Measurements from ENCODE around the gene PCIF1. TPM values are rescaled to one million over a fixed set of nuclear protein-coding genes. Genes with fewer than 3 reads are reported as not detected.

PCIF1 gene
- total RNA-seq, 1 donor = 9.1 TPM

DNA sequence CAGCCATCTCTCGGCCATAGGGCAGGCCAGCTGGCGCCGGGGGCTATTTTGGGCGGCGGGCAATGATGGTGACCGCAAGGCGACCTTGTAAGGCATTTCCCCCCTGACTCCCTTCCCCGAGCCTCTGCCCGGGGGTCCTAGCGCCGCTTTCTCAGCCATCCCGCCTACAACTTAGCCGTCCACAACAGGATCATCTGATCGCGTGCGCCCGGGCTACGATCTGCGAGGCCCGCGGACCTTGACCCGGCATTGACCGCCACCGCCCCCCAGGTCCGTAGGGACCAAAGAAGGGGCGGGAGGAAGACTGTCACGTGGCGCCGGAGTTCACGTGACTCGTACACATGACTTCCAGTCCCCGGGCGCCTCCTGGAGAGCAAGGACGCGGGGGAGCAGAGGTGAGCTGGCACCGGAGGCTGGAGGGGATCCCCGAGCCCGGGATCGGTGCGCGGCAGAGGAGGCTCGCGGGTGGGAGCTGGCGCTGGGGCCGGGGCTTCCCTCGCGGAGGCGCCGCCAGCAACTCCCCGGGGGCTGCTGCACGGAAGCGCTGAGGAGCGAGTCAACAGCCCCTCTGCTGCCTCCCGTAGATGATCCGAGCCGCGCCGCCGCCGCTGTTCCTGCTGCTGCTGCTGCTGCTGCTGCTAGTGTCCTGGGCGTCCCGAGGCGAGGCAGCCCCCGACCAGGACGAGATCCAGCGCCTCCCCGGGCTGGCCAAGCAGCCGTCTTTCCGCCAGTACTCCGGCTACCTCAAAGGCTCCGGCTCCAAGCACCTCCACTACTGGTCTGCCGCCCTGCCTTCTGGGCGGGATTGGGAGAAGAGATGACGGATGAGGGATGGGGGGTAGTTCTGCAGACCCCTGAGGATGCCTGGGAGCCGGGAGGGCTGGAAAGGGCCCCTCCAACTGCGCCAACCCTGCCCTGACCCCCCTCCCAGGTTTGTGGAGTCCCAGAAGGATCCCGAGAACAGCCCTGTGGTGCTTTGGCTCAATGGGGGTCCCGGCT, 43.2 kb upstream of the PCIF1 start, which contains the start of the genes CTSA and NEURL2:
TSS of gene CTSA (plus strand) at position 351 of the 999 bp plus-strand sequence. CDS start at position 585, 234 bp downstream.
TSS of gene NEURL2 (minus strand) at position 224 of the 999 bp plus-strand sequence. CDS start at position 7, 217 bp downstream.
- TF ChIP-seq, protein P1, sequence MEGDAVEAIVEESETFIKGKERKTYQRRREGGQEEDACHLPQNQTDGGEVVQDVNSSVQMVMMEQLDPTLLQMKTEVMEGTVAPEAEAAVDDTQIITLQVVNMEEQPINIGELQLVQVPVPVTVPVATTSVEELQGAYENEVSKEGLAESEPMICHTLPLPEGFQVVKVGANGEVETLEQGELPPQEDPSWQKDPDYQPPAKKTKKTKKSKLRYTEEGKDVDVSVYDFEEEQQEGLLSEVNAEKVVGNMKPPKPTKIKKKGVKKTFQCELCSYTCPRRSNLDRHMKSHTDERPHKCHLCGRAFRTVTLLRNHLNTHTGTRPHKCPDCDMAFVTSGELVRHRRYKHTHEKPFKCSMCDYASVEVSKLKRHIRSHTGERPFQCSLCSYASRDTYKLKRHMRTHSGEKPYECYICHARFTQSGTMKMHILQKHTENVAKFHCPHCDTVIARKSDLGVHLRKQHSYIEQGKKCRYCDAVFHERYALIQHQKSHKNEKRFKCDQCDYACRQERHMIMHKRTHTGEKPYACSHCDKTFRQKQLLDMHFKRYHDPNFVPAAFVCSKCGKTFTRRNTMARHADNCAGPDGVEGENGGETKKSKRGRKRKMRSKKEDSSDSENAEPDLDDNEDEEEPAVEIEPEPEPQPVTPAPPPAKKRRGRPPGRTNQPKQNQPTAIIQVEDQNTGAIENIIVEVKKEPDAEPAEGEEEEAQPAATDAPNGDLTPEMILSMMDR (IDR thresholded peaks at IDR 0.05; ENCODE audit: insufficient read depth, low read depth, low read length) = no peak
- DNase-seq (ENCODE audit: low read depth) = peak; percentile 90
- peak within 1 kb of the TSS; percentile 82 for H3K4me3 ChIP-seq (ENCODE audit: low read depth, low read length)

DNA sequence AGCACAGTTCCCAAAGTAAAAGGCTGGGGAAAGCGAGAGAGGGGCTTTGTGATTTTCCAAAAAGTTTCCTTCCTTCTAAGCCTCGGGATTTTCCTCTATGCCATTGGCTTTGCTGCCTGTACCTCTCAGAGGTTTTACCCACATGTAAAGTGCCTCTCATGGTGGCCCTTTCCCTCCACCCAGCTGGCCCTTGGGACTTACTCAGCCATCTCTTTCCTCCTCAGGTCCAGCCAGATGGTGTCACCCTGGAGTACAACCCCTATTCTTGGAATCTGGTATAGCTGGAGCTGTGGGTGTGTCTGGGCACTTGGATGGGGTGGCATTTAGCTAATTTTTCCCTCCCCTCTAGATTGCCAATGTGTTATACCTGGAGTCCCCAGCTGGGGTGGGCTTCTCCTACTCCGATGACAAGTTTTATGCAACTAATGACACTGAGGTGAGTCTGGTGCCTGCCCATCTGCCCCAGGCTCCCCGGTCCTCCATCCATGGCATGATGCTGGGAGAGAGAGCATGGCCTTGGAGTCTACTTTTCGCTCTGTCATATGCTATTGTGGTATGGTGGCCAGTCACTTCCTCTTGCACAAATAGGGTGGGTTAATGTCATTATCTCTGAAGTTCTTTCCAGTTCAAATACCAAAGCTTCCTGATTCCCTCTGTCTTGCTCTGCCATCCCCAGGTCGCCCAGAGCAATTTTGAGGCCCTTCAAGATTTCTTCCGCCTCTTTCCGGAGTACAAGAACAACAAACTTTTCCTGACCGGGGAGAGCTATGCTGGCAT, 42.2 kb upstream of the PCIF1 start:
- TF ChIP-seq, protein P1 (IDR thresholded peaks at IDR 0.05; ENCODE audit: insufficient read depth, low read depth, low read length) = peak; percentile 13
- DNase-seq (ENCODE audit: low read depth) = peak; percentile 27

DNA sequence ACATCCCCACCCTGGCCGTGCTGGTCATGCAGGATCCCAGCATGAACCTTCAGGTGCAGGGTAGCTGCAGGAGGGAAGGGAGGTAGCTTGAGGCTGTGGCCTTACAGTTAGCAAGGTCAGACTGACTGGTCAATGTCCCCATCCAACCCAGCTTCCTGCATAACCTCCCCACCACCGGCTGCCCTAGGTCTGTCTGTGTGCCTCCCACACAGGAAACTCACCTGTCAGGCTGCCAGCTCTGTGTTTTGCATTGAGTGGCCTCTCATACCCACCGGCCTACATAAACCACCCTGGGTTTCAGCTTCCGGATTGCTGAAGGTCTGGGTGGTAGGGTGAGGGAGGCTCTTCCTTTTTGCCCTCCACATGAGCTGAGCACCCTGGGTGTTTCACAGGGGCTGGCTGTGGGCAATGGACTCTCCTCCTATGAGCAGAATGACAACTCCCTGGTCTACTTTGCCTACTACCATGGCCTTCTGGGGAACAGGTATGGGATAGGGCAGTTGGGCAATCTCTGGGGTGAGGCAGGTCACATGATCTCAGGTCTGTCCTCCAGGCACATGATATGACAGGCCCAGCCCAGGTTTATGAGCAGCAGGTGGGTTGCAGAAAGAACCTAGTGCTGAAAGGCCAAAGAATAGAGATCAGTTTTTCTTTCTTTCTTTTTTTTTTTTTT, 41.5 kb upstream of the PCIF1 start:
- peak; percentile 14 for DNase-seq (ENCODE audit: low read depth)
- TF ChIP-seq, protein P1 (IDR thresholded peaks at IDR 0.05; ENCODE audit: insufficient read depth, low read depth, low read length) = no peak
- no peak overlapping the region for H3K4me3 ChIP-seq (ENCODE audit: low read depth, low read length)

More for the DNA sequence above, 42.2 kb upstream of the PCIF1 start:
- H3K4me3 ChIP-seq (ENCODE audit: low read depth, low read length) = peak overlapping the region; percentile 82

DNA sequence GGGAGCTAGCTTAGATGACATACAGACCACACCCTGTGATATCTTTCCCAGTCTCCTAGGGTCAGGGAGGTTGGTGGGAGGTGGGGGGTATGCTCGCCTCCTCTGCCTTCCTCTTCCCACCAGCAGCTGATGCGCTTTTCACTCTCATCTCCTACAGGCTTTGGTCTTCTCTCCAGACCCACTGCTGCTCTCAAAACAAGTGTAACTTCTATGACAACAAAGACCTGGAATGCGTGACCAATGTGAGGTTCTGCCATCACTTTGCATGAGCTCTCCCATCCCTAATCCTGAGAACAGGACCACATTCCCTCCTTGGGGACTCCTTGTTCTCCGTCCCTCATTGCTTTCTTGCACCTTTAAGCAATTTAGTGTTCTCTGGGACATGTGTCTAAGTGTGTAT, 40.7 kb upstream of the PCIF1 start:
- no peak for DNase-seq (ENCODE audit: low read depth)
- TF ChIP-seq, protein P1 (IDR thresholded peaks at IDR 0.05; ENCODE audit: insufficient read depth, low read depth, low read length) = no peak
- H3K4me3 ChIP-seq (ENCODE audit: low read depth, low read length) = no peak overlapping the region

DNA sequence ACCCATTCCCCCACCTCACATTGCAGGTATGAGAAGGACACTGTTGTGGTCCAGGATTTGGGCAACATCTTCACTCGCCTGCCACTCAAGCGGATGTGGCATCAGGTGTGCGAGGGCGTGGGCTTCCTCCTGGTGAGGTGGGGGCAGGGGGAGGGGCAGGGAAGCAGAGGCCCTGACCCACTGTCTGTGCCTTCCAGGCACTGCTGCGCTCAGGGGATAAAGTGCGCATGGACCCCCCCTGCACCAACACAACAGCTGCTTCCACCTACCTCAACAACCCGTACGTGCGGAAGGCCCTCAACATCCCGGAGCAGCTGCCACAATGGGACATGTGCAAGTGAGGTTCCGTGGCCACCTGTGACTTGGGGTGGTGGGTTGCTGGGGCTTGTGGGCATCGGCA, 39.7 kb upstream of the PCIF1 start:
- TF ChIP-seq, protein P1 (IDR thresholded peaks at IDR 0.05; ENCODE audit: insufficient read depth, low read depth, low read length) = no peak
- H3K4me3 ChIP-seq (ENCODE audit: low read depth, low read length) = no peak overlapping the region
- no peak for DNase-seq (ENCODE audit: low read depth)

DNA sequence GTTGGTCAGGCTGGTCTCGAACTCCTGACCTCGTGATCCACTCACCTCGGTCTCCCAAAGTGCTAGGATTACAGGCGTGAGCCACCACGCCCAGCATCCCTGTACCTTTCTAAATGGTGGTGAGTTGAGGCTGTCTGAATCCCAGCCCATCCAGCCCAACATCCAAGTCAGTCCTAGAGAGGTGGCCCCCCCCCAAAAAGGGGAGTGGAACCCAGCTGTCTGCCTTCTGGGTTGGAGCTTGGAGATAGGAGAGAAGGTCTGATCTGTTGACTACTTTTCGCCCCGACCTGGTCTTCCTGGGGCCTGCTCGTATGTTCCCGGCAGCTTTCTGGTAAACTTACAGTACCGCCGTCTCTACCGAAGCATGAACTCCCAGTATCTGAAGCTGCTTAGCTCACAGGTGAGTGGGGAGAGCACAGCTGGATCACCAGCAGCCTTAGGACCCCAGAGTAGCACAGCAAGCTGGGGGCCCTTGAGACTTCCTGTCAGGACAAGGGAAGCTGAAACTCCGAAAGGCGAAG, 37.8 kb upstream of the PCIF1 start:
- TF ChIP-seq, protein P1 (IDR thresholded peaks at IDR 0.05; ENCODE audit: insufficient read depth, low read depth, low read length) = no peak
- DNase-seq (ENCODE audit: low read depth) = no peak
- H3K4me3 ChIP-seq (ENCODE audit: low read depth, low read length) = no peak overlapping the region
